GM12878 (cell line): ENCODE measurements around the gene PLEKHG2. TPM values are rescaled to one million over a fixed set of nuclear protein-coding genes. Genes with fewer than 3 reads are reported as not detected.

Experiments used
- ATAC-seq: fragments of 200-7000 bp; cut with Tn5 transposase; 3 replicates; pipeline ENCODE4 v1.9.1; 2020; ENCODE audit warnings: mild to moderate bottlenecking, moderate library complexity
- BruUV-seq: library from RNA; stranded (reverse); fragments of 400-500 nt; replicated peaks from 2 replicates; lab custom pipeline; 2021; lab: Mats Ljungman, UMichigan
- CTCF ChIA-PET: fragments of 300-600 bp; sonication (Branson Sonifier 250); formaldehyde crosslinking; extraction: SDS; loops from one replicate; lab custom pipeline; 2021; ENCODE audit warnings: inconsistent platforms; lab: Yijun Ruan, JAX
- POLR2A ChIA-PET: fragments of 350-600 bp; formaldehyde crosslinking; extraction: SDS; loops from one replicate; lab custom pipeline; 2021; ENCODE audit warnings: inconsistent platforms; lab: Charles Lee
- RAD21 ChIA-PET: fragments of 300-600 bp; sonication (Branson Sonifier 250); formaldehyde crosslinking; loops from one replicate; lab custom pipeline; 2023; ENCODE audit warnings: antibody characterized with exemption; ENCODE audit not compliant: unreplicated experiment; lab: Charles Lee
- SMC1A ChIA-PET: fragments of 300-600 bp; sonication (Branson Sonifier 250); formaldehyde crosslinking; loops from one replicate; lab custom pipeline; 2023; ENCODE audit not compliant: unreplicated experiment, uncharacterized antibody; lab: Charles Lee
- DNase-seq: peaks from one replicate; pipeline ENCODE4 v3.0.0-alpha.2; 2011; ENCODE audit warnings: low read depth, low spot score
- FAIRE-seq: peaks from 3 replicates; lab custom pipeline; 2011; peaks lifted over from hg19 to GRCh38; lab: Jason Lieb, UNC
- H2AFZ ChIP-seq: 2 replicates; pipeline ENCODE4 v1.6.0; 2011; ENCODE audit warnings: low read depth, low read length, control low read depth; ENCODE audit not compliant: control insufficient read depth
- H3K27ac ChIP-seq: 2 replicates; pipeline ENCODE4 v1.5.1; 2011; ENCODE audit warnings: control low read depth; ENCODE audit not compliant: control insufficient read depth, insufficient read depth
- H3K27me3 ChIP-seq, 2 experiments: replicated peaks in 1 of 2; 2 replicates each; pipeline versions ENCODE4 v1.6.0 to v1.6.1; 2011; ENCODE audit warnings: low read length in 1 of 2; ENCODE audit not compliant: control insufficient read depth in 2 of 2, insufficient read depth in 2 of 2
- H3K36me3 ChIP-seq, 2 experiments: 2 replicates each; pipeline ENCODE4 v1.5.1; 2011; ENCODE audit warnings: low read length in 1 of 2; ENCODE audit not compliant: control insufficient read depth in 2 of 2, insufficient read depth in 2 of 2
- H3K4me1 ChIP-seq: 2 replicates; pipeline ENCODE4 v1.6.1; 2011; ENCODE audit warnings: mild to moderate bottlenecking, low read length, moderate library complexity, mixed read lengths; ENCODE audit not compliant: control insufficient read depth, insufficient read depth
- H3K4me2 ChIP-seq: 2 replicates; pipeline ENCODE4 v1.6.0; 2011; ENCODE audit warnings: control low read depth; ENCODE audit not compliant: control insufficient read depth, insufficient read depth
- H3K4me3 ChIP-seq: fragments of 200-600 bp; sonication (generic); 2 replicates; pipeline ENCODE4 v1.5.1; 2016
- H3K79me2 ChIP-seq: 2 replicates; pipeline ENCODE4 v1.6.0; 2011; ENCODE audit warnings: low read length; ENCODE audit not compliant: control insufficient read depth, insufficient read depth
- H3K9ac ChIP-seq: 2 replicates; pipeline ENCODE4 v1.8.0; 2011; ENCODE audit warnings: low read length, control low read depth, mixed read lengths; ENCODE audit not compliant: control insufficient read depth, insufficient read depth
- H3K9me3 ChIP-seq: replicated peaks from 3 replicates; pipeline ENCODE4 v1.5.1; 2011; ENCODE audit warnings: mild to moderate bottlenecking, low read length; ENCODE audit not compliant: control insufficient read depth, insufficient read depth
- H4K20me1 ChIP-seq: 2 replicates; pipeline ENCODE4 v1.6.0; 2011; ENCODE audit not compliant: control insufficient read depth, insufficient read depth
- CHD2 ChIP-seq: IDR thresholded peaks from 2 replicates; pipeline ENCODE4 v1.6.1; 2011; ENCODE audit warnings: low read depth, low read length, improper control_type of control experiment, borderline replicate concordance
- MEF2B ChIP-seq: fragments of 450-650 bp; IDR thresholded peaks from 2 replicates; pipeline ENCODE4 v1.6.1; 2018; ENCODE audit warnings: mild to moderate bottlenecking, moderate library complexity; ENCODE audit not compliant: partially characterized antibody, poor library complexity, severe bottlenecking
- MXI1 ChIP-seq: fragments of 150-350 bp; IDR thresholded peaks from 2 replicates; pipeline ENCODE4 v1.6.1; 2011; ENCODE audit warnings: low read depth, mild to moderate bottlenecking, inconsistent platforms, low read length, improper control_type of control experiment
- MYC ChIP-seq: IDR thresholded peaks from 2 replicates; pipeline ENCODE4 v1.6.1; 2011; ENCODE audit warnings: mild to moderate bottlenecking, low read length, moderate library complexity, inconsistent platforms; ENCODE audit not compliant: insufficient read depth, insufficient replicate concordance, insufficient read length, severe bottlenecking
- NR2C2 ChIP-seq: IDR thresholded peaks from 2 replicates; pipeline ENCODE4 v1.6.1; 2011; ENCODE audit warnings: borderline replicate concordance, low read depth; ENCODE audit not compliant: control insufficient read depth, insufficient read length
- POLR2AphosphoS5 ChIP-seq: IDR thresholded peaks from 2 replicates; pipeline ENCODE4 v1.6.1; 2011; ENCODE audit warnings: mild to moderate bottlenecking, low read length, inconsistent platforms
- RAD21 ChIP-seq: IDR thresholded peaks from 2 replicates; pipeline ENCODE4 v1.6.1; 2011; ENCODE audit warnings: mild to moderate bottlenecking, low read depth, low read length, moderate library complexity; ENCODE audit not compliant: insufficient read depth
- SIX5 ChIP-seq: IDR thresholded peaks from 2 replicates; pipeline ENCODE4 v1.6.1; 2011; ENCODE audit warnings: mild to moderate bottlenecking, low read depth, low read length, moderate library complexity; ENCODE audit not compliant: severe bottlenecking
- SMC3 ChIP-seq: IDR thresholded peaks from 2 replicates; pipeline ENCODE4 v1.6.1; 2011; ENCODE audit warnings: low read length, improper control_type of control experiment, borderline replicate concordance
- ZNF217 ChIP-seq: fragments of 450-650 bp; IDR thresholded peaks from 2 replicates; pipeline ENCODE4 v1.6.1; 2017; ENCODE audit warnings: antibody characterized with exemption, mild to moderate bottlenecking
- ZSCAN29 ChIP-seq: fragments of 450-650 bp; IDR thresholded peaks from 2 replicates; pipeline ENCODE4 v1.6.1; 2017; ENCODE audit warnings: mild to moderate bottlenecking, moderate library complexity
- WGBS: methylation state at CpG from one replicate; pipeline ENCODE4 v1.1.6; 2016; ENCODE audit warnings: low lambda C conversion rate; ENCODE audit not compliant: insufficient replicate concordance, insufficient coverage; ENCODE audit errors: missing lambda C conversion rate; 5-methylcytosine and 5-hydroxymethylcytosine counted together
- in situ Hi-C: fragments of 300-500 bp; cut with MboI; formaldehyde crosslinking; loops from 9 replicates; pipeline ENCODE4 v1.14.3; 2018; ENCODE audit warnings: mixed read lengths
- intact Hi-C: fragments of 100-400 bp; cut with micrococcal nuclease; formaldehyde crosslinking; loops from one replicate; pipeline ENCODE4 v1.14.2; 2022; ENCODE audit not compliant: unreplicated experiment
- polyA plus RNA-seq, 11 experiments: library from polyadenylated mRNA; depleted of rRNA in 4 of 11; unstranded in 6 of 11; stranded (reverse) in 5 of 11; fragments of >200 nt; fragmentation: Nextera tagmentation in 4 of 11; fragmentation: Illumina TruSeq in 1 of 11; extraction: Ambion mirVana in 4 of 11; extraction: Trizol in 1 of 11; gene quantifications; 1 replicate in 1 of 11; 2 replicates in 10 of 11; pipeline versions ENCODE4 v1.2.1 to v1.2.3, GENCODE V29; 2011 to 2016; ENCODE audit warnings: inconsistent platforms in 2 of 11, missing spikeins in 2 of 11, low read depth in 1 of 11
- total RNA-seq, 4 experiments: library from RNA; depleted of rRNA in 3 of 4; stranded (reverse); fragments of >200 nt in 3 of 4; fragmentation: Illumina TruSeq in 1 of 4; extraction: Trizol in 1 of 4; gene quantifications; 2 replicates each; pipeline versions ENCODE4 v1.2.1 to v1.2.3, GENCODE V29; 2013 to 2021
- TF ChIP-seq, protein P1 (sequence below): IDR thresholded peaks from 2 replicates; pipeline ENCODE4 v1.6.1; 2012; ENCODE audit warnings: low read depth, low read length, improper control_type of control experiment
- TF ChIP-seq, protein P2 (sequence below): fragments of 450-650 bp; IDR thresholded peaks from 2 replicates; pipeline ENCODE4 v1.6.1; 2016; ENCODE audit warnings: mild to moderate bottlenecking
- TF ChIP-seq, protein P3 (sequence below): fragments of 450-650 bp; conservative IDR thresholded peaks from 2 replicates; pipeline ENCODE4 v1.6.1; 2017; ENCODE audit warnings: mild to moderate bottlenecking, moderate library complexity
- TF ChIP-seq, protein P4 (sequence below): IDR thresholded peaks from 2 replicates; pipeline ENCODE4 v1.6.1; 2012; ENCODE audit warnings: low read depth, low read length, improper control_type of control experiment

Gene PLEKHG2
- total and polyA plus RNA-seq, 10 of the 15 experiments (the other 5 are each of a cell fraction or from before 2014, with no cell fraction given): 3.0 to 62.5 (median 17.2) TPM

DNA sequence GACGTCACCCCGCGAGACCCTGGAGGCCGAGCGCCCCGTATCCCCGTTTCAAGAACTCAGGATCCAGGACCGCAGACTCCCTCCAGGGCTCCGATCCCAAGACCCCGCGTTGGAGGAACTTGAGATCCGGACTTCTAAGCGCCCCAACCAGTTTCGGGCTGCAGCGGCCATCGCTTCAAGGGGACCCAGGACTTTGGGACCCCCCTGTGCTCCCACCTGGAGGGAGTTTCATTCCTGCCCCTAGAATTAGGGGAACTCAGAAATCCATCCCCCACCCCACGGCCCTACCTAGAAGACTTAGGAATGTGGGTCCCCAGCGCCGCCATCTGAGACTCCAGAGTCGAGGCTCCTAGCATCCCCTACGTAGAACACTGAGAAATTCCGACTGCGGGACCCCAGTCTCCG, 400 bp downstream of the PLEKHG2 start:
- ATAC-seq: no peak
- no peaks in the 10 kb centered on the region for H4K20me1 ChIP-seq
- peak overlapping the region; percentile 59 for H2AFZ ChIP-seq
- H3K4me1 ChIP-seq: peaks cover 15% of the 10 kb centered on the region
- no peaks in the 10 kb centered on the region for H3K27me3 ChIP-seq
- H3K9ac ChIP-seq: peak overlapping the region; percentile 99
- H3K79me2 ChIP-seq: peaks cover 51% of the 10 kb centered on the region
- BruUV-seq: no TSS peak
- no peak for DNase-seq
- peaks cover 2 to 7% of the 10 kb centered on the region in 2 experiments; a peak in 2 of 4 replicates for H3K36me3 ChIP-seq
- ChIA-PET RAD21 (interaction anchor here (1.0 to 2.3 kb wide), 5 partner anchors 11 to 120 kb away, joined by 3 to 159 read pairs (median 12); partner anchors contain the start of genes EID2B, MED29, PAF1 and RPS16), POLR2A (interaction anchor here (0.6 to 2.3 kb wide), 5 partner anchors 8 to 66 kb away, joined by 3 to 40 read pairs (median 5); partner anchors contain the start of genes MED29 and PAF1), SMC1A (interaction anchor here (0.6 to 2.3 kb wide), 3 partner anchors 14 to 355 kb away, joined by 3 to 146 read pairs (median 3); partner anchors contain the start of gene SAMD4B), CTCF (interaction anchor here (0.7 to 2.3 kb wide), 8 partner anchors 9 to 121 kb away, joined by 3 to 218 read pairs (median 6); partner anchors contain the start of genes DLL3, EID2B, MED29 and PAF1)
- intact Hi-C loops: loop anchor here (1.0 to 10.0 kb wide), 9 partner anchors 12 to 381 kb away; partner anchors contain the start of genes EID2B, FBXO27, PAK4 and SAMD4B
- peak overlapping the region; percentile 73 for H3K4me2 ChIP-seq
- peak overlapping the region; percentile 93 for H3K27ac ChIP-seq
- peak overlapping the region; percentile 98 for H3K4me3 ChIP-seq
- FAIRE-seq: no peak
- 1% methylated on average over 20 of the region's 24 CpGs for WGBS
- in situ Hi-C loops: loop anchor here (5.0 kb wide), 1 partner anchor 291 kb away; no protein-coding TSS in a partner anchor
- H3K9me3 ChIP-seq: no peaks in the 10 kb centered on the region
- TF ChIP-seq, protein P1, sequence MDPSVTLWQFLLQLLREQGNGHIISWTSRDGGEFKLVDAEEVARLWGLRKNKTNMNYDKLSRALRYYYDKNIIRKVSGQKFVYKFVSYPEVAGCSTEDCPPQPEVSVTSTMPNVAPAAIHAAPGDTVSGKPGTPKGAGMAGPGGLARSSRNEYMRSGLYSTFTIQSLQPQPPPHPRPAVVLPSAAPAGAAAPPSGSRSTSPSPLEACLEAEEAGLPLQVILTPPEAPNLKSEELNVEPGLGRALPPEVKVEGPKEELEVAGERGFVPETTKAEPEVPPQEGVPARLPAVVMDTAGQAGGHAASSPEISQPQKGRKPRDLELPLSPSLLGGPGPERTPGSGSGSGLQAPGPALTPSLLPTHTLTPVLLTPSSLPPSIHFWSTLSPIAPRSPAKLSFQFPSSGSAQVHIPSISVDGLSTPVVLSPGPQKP: no peak
- TF ChIP-seq MXI1 (no peak), NR2C2 (no peak), CHD2 (no peak), MYC (no peak), MEF2B (no peak), ZSCAN29 (no peak), SIX5 (no peak), RAD21 (no peak), SMC3 (no peak), POLR2AphosphoS5 (no peak), ZNF217 (0 out of 2 replicates have a peak, but pooled peaks have one; percentile 11)
- TF ChIP-seq, protein P2, sequence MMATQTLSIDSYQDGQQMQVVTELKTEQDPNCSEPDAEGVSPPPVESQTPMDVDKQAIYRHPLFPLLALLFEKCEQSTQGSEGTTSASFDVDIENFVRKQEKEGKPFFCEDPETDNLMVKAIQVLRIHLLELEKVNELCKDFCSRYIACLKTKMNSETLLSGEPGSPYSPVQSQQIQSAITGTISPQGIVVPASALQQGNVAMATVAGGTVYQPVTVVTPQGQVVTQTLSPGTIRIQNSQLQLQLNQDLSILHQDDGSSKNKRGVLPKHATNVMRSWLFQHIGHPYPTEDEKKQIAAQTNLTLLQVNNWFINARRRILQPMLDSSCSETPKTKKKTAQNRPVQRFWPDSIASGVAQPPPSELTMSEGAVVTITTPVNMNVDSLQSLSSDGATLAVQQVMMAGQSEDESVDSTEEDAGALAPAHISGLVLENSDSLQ: no peak
- TF ChIP-seq, protein P3, sequence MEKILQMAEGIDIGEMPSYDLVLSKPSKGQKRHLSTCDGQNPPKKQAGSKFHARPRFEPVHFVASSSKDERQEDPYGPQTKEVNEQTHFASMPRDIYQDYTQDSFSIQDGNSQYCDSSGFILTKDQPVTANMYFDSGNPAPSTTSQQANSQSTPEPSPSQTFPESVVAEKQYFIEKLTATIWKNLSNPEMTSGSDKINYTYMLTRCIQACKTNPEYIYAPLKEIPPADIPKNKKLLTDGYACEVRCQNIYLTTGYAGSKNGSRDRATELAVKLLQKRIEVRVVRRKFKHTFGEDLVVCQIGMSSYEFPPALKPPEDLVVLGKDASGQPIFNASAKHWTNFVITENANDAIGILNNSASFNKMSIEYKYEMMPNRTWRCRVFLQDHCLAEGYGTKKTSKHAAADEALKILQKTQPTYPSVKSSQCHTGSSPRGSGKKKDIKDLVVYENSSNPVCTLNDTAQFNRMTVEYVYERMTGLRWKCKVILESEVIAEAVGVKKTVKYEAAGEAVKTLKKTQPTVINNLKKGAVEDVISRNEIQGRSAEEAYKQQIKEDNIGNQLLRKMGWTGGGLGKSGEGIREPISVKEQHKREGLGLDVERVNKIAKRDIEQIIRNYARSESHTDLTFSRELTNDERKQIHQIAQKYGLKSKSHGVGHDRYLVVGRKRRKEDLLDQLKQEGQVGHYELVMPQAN: no peak; the same call in 1 of the 2 replicates
- TF ChIP-seq, protein P4, sequence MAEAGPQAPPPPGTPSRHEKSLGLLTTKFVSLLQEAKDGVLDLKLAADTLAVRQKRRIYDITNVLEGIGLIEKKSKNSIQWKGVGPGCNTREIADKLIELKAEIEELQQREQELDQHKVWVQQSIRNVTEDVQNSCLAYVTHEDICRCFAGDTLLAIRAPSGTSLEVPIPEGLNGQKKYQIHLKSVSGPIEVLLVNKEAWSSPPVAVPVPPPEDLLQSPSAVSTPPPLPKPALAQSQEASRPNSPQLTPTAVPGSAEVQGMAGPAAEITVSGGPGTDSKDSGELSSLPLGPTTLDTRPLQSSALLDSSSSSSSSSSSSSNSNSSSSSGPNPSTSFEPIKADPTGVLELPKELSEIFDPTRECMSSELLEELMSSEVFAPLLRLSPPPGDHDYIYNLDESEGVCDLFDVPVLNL: no peak
